ENCODE measurements around the gene MAST4. TPM values are rescaled to one million over a fixed set of nuclear protein-coding genes. Genes with fewer than 3 reads are reported as not detected.

MAST4 gene
- total RNA-seq, 1 donor from 2014 or later, result 19.0 TPM

- Mint-ChIP-seq H3K4me3 (no peak overlapping the region), H3K9me3 (no peaks in the 10 kb centered on the region), H3K27me3 (ENCODE audit: insufficient read depth) (no peaks in the 10 kb centered on the region), H3K27ac (no peak overlapping the region), H3K4me1 (ENCODE audit: low read depth) (peaks cover 17% of the 10 kb centered on the region), H3K36me3 (ENCODE audit: low read depth) (peaks cover 16% of the 10 kb centered on the region)
- intact Hi-C loops (cut with micrococcal nuclease), result no loop called here
- no peak for DNase-seq (ENCODE audit: low spot score)
Measured at GRCh38 chr5:66923457-66923856, 327.3 kb downstream of the MAST4 start.

GRCh38 chr5:66923922-66924321 lies 327.7 kb downstream of the MAST4 start:
- H3K27ac Mint-ChIP-seq, result no peak overlapping the region
- intact Hi-C loops (cut with micrococcal nuclease), result no loop called here

GRCh38 chr5:66927140-66927539 lies 330.9 kb downstream of the MAST4 start:
- intact Hi-C loops (cut with micrococcal nuclease), result no loop called here
- no peaks in the 10 kb centered on the region for H3K27me3 Mint-ChIP-seq (ENCODE audit: insufficient read depth)
- peaks cover 16% of the 10 kb centered on the region for H3K36me3 Mint-ChIP-seq (ENCODE audit: low read depth)
- no peak for DNase-seq (ENCODE audit: low spot score)
- H3K4me1 Mint-ChIP-seq (ENCODE audit: low read depth), result peaks cover 22% of the 10 kb centered on the region
- no peak overlapping the region for H3K4me3 Mint-ChIP-seq
- no peak overlapping the region for H3K27ac Mint-ChIP-seq
- H3K9me3 Mint-ChIP-seq, result no peaks in the 10 kb centered on the region

More at GRCh38 chr5:66923922-66924321, 327.7 kb downstream of the MAST4 start:
- no peak for DNase-seq (ENCODE audit: low spot score)
- H3K27me3 Mint-ChIP-seq (ENCODE audit: insufficient read depth), result no peaks in the 10 kb centered on the region
- H3K4me1 Mint-ChIP-seq (ENCODE audit: low read depth), result peaks cover 21% of the 10 kb centered on the region
- peaks cover 16% of the 10 kb centered on the region for H3K36me3 Mint-ChIP-seq (ENCODE audit: low read depth)
- no peaks in the 10 kb centered on the region for H3K9me3 Mint-ChIP-seq
- H3K4me3 Mint-ChIP-seq, result no peak overlapping the region

- H3K27ac Mint-ChIP-seq, result no peak overlapping the region
- intact Hi-C loops (cut with micrococcal nuclease), result no loop called here
- H3K4me1 Mint-ChIP-seq (ENCODE audit: low read depth), result peaks cover 9% of the 10 kb centered on the region
- H3K9me3 Mint-ChIP-seq, result no peaks in the 10 kb centered on the region
- peaks cover 17% of the 10 kb centered on the region for H3K36me3 Mint-ChIP-seq (ENCODE audit: low read depth)
- no peak overlapping the region for H3K4me3 Mint-ChIP-seq
- no peaks in the 10 kb centered on the region for H3K27me3 Mint-ChIP-seq (ENCODE audit: insufficient read depth)
- DNase-seq (ENCODE audit: low spot score), result no peak
Measured at GRCh38 chr5:66929281-66929680, 333.1 kb downstream of the MAST4 start.

- Mint-ChIP-seq H3K27me3 (ENCODE audit: insufficient read depth) (no peaks in the 10 kb centered on the region), H3K9me3 (no peaks in the 10 kb centered on the region), H3K36me3 (ENCODE audit: low read depth) (peaks cover 17% of the 10 kb centered on the region), H3K4me1 (ENCODE audit: low read depth) (peaks cover 9% of the 10 kb centered on the region), H3K27ac (no peak overlapping the region), H3K4me3 (no peak overlapping the region)
- intact Hi-C loops (cut with micrococcal nuclease), result no loop called here
- no peak for DNase-seq (ENCODE audit: low spot score)
Measured at GRCh38 chr5:66929995-66930394, 333.8 kb downstream of the MAST4 start.

GRCh38 chr5:66931651-66932050 lies 335.5 kb downstream of the MAST4 start:
- DNase-seq (ENCODE audit: low spot score), result no peak
- H3K4me3 Mint-ChIP-seq, result no peak overlapping the region
- H3K4me1 Mint-ChIP-seq (ENCODE audit: low read depth), result peaks cover 9% of the 10 kb centered on the region
- no peaks in the 10 kb centered on the region for H3K27me3 Mint-ChIP-seq (ENCODE audit: insufficient read depth)
- H3K27ac Mint-ChIP-seq, result no peak overlapping the region
- H3K36me3 Mint-ChIP-seq (ENCODE audit: low read depth), result peaks cover 13% of the 10 kb centered on the region
- intact Hi-C loops (cut with micrococcal nuclease), result no loop called here
- no peaks in the 10 kb centered on the region for H3K9me3 Mint-ChIP-seq

GRCh38 chr5:66932457-66932856 lies 336.3 kb downstream of the MAST4 start:
- H3K4me3 Mint-ChIP-seq, result no peak overlapping the region
- H3K9me3 Mint-ChIP-seq, result no peaks in the 10 kb centered on the region
- peaks cover 6% of the 10 kb centered on the region for H3K4me1 Mint-ChIP-seq (ENCODE audit: low read depth)
- H3K27ac Mint-ChIP-seq, result no peak overlapping the region
- intact Hi-C loops (cut with micrococcal nuclease), result no loop called here
- DNase-seq (ENCODE audit: low spot score), result no peak
- peaks cover 11% of the 10 kb centered on the region for H3K36me3 Mint-ChIP-seq (ENCODE audit: low read depth)
- no peaks in the 10 kb centered on the region for H3K27me3 Mint-ChIP-seq (ENCODE audit: insufficient read depth)

GRCh38 chr5:66933066-66933465 lies 336.9 kb downstream of the MAST4 start:
- Mint-ChIP-seq H3K27me3 (ENCODE audit: insufficient read depth) (no peaks in the 10 kb centered on the region), H3K36me3 (ENCODE audit: low read depth) (peaks cover 8% of the 10 kb centered on the region), H3K27ac (no peak overlapping the region), H3K9me3 (no peaks in the 10 kb centered on the region), H3K4me3 (no peak overlapping the region), H3K4me1 (ENCODE audit: low read depth) (peaks cover 4% of the 10 kb centered on the region)
- intact Hi-C loops (cut with micrococcal nuclease), result no loop called here
- DNase-seq (ENCODE audit: low spot score), result no peak

GRCh38 chr5:66939094-66939493 lies 342.9 kb downstream of the MAST4 start:
- Mint-ChIP-seq H3K27me3 (ENCODE audit: insufficient read depth) (peaks cover 1% of the 10 kb centered on the region), H3K9me3 (peaks cover 8% of the 10 kb centered on the region), H3K4me1 (ENCODE audit: low read depth) (peaks cover 7% of the 10 kb centered on the region), H3K27ac (no peak overlapping the region), H3K36me3 (ENCODE audit: low read depth) (peaks cover 9% of the 10 kb centered on the region), H3K4me3 (no peak overlapping the region)
- no peak for DNase-seq (ENCODE audit: low spot score)
- intact Hi-C loops (cut with micrococcal nuclease), result no loop called here

- Mint-ChIP-seq H3K27me3 (ENCODE audit: insufficient read depth) (peaks cover 2% of the 10 kb centered on the region), H3K9me3 (no peaks in the 10 kb centered on the region)
Measured at GRCh38 chr5:66945389-66946349, 349.5 kb downstream of the MAST4 start.

GRCh38 chr5:66947458-66947857 lies 351.3 kb downstream of the MAST4 start:
- Mint-ChIP-seq H3K27ac (no peak overlapping the region), H3K36me3 (ENCODE audit: low read depth) (peaks cover 18% of the 10 kb centered on the region), H3K27me3 (ENCODE audit: insufficient read depth) (peaks cover 2% of the 10 kb centered on the region), H3K4me1 (ENCODE audit: low read depth) (peaks cover 31% of the 10 kb centered on the region), H3K9me3 (peaks cover 6% of the 10 kb centered on the region), H3K4me3 (no peak overlapping the region)
- intact Hi-C loops (cut with micrococcal nuclease), result loop anchor here (10.0 kb wide), 1 partner anchor 643 kb away; no protein-coding TSS in a partner anchor
- DNase-seq (ENCODE audit: low spot score), result no peak

More at GRCh38 chr5:66945389-66946349, 349.5 kb downstream of the MAST4 start:
- intact Hi-C loops (cut with micrococcal nuclease), result loop anchor here (10.0 kb wide), 1 partner anchor 641 kb away; no protein-coding TSS in a partner anchor
- Mint-ChIP-seq H3K4me1 (ENCODE audit: low read depth) (peaks cover 24% of the 10 kb centered on the region), H3K36me3 (ENCODE audit: low read depth) (peaks cover 10% of the 10 kb centered on the region), H3K27ac (no peak overlapping the region), H3K4me3 (no peak overlapping the region)
- DNase-seq (ENCODE audit: low spot score), result no peak

GRCh38 chr5:66949066-66949465 lies 352.9 kb downstream of the MAST4 start:
- Mint-ChIP-seq H3K4me3 (no peak overlapping the region), H3K9me3 (peaks cover 6% of the 10 kb centered on the region), H3K27me3 (ENCODE audit: insufficient read depth) (peaks cover 2% of the 10 kb centered on the region), H3K4me1 (ENCODE audit: low read depth) (peaks cover 33% of the 10 kb centered on the region), H3K27ac (no peak overlapping the region), H3K36me3 (ENCODE audit: low read depth) (peaks cover 17% of the 10 kb centered on the region)
- intact Hi-C loops (cut with micrococcal nuclease), result loop anchor here (10.0 kb wide), 1 partner anchor 644 kb away; no protein-coding TSS in a partner anchor
- DNase-seq (ENCODE audit: low spot score), result no peak

- no peak for DNase-seq (ENCODE audit: low spot score)
- Mint-ChIP-seq H3K27ac (no peak overlapping the region), H3K4me3 (no peak overlapping the region), H3K36me3 (ENCODE audit: low read depth) (peaks cover 18% of the 10 kb centered on the region), H3K9me3 (peaks cover 6% of the 10 kb centered on the region), H3K4me1 (ENCODE audit: low read depth) (peaks cover 16% of the 10 kb centered on the region), H3K27me3 (ENCODE audit: insufficient read depth) (no peaks in the 10 kb centered on the region)
- intact Hi-C loops (cut with micrococcal nuclease), result no loop called here
Measured at GRCh38 chr5:66952153-66952552, 356.0 kb downstream of the MAST4 start.
